GM06990 (cell line): ENCODE data around the gene PYGM.

Experiments used
- DNase-seq: peaks from one replicate; pipeline ENCODE4 v3.0.0-alpha.2; 2011; ENCODE audit not compliant: insufficient read length; ENCODE audit errors: extremely low read depth
- H3K27me3 ChIP-seq: replicated peaks from 2 replicates; pipeline ENCODE4 v1.6.0; 2011; ENCODE audit warnings: low read length; ENCODE audit not compliant: control insufficient read depth, insufficient read depth
- H3K36me3 ChIP-seq: 2 replicates; pipeline ENCODE4 v1.5.1; 2011; ENCODE audit warnings: low read length; ENCODE audit not compliant: control insufficient read depth, insufficient read depth
- H3K4me3 ChIP-seq: replicated peaks from 2 replicates; pipeline ENCODE4 v1.5.1; 2011; ENCODE audit warnings: low read depth, mild to moderate bottlenecking, control low read depth, low read length
- CTCF ChIP-seq: IDR thresholded peaks from 2 replicates; pipeline ENCODE4 v1.5.1; 2011; ENCODE audit warnings: low read length, control low read depth, mild to moderate bottlenecking, inconsistent platforms; ENCODE audit not compliant: insufficient read depth, poor library complexity, severe bottlenecking

The PYGM gene

GRCh38 chr11:64717268-64717578 is 42.6 kb downstream of the PYGM start:
- H3K27me3 ChIP-seq = no peaks in the 10 kb centered on the region; the same call in none of the 2 replicates
- TF ChIP-seq CTCF = no peak
- H3K36me3 ChIP-seq = no peaks in the 10 kb centered on the region
- no peak overlapping the region for H3K4me3 ChIP-seq
- DNase-seq = no peak

- no peaks in the 10 kb centered on the region; the same call in none of the 2 replicates for H3K27me3 ChIP-seq
- no peaks in the 10 kb centered on the region for H3K36me3 ChIP-seq
- no peak overlapping the region for H3K4me3 ChIP-seq
- no peak for TF ChIP-seq CTCF
- DNase-seq = no peak
Observed at GRCh38 chr11:64716473-64717267, 43.1 kb downstream of the PYGM start.

GRCh38 chr11:64715756-64716472 is 43.9 kb downstream of the PYGM start:
- no peak for DNase-seq
- no peaks in the 10 kb centered on the region for H3K36me3 ChIP-seq
- no peak overlapping the region for H3K4me3 ChIP-seq
- TF ChIP-seq CTCF = no peak
- H3K27me3 ChIP-seq = no peaks in the 10 kb centered on the region; the same call in 1 of the 2 replicates

GRCh38 chr11:64715110-64715509 is 44.7 kb downstream of the PYGM start:
- no peak for TF ChIP-seq CTCF
- H3K27me3 ChIP-seq = no peaks in the 10 kb centered on the region; the same call in none of the 2 replicates
- no peak overlapping the region for H3K4me3 ChIP-seq
- no peak for DNase-seq
- no peaks in the 10 kb centered on the region for H3K36me3 ChIP-seq

GRCh38 chr11:64714666-64715065 is 45.1 kb downstream of the PYGM start:
- H3K36me3 ChIP-seq = no peaks in the 10 kb centered on the region
- H3K27me3 ChIP-seq = no peaks in the 10 kb centered on the region; the same call in none of the 2 replicates
- DNase-seq = no peak
- no peak for TF ChIP-seq CTCF
- no peak overlapping the region for H3K4me3 ChIP-seq
